H1 (cell line): ENCODE data around the gene CYGB.

Experiments
- ASH2L ChIP-seq: fragments of 200-600, 300-600 bp; sonication (generic); IDR thresholded peaks from one replicate; pipeline ENCODE4 v1.7.1; 2017; ENCODE audit warnings: low read length
- CEBPB ChIP-seq: IDR thresholded peaks from 2 replicates; pipeline ENCODE4 v1.6.1; 2012; ENCODE audit warnings: low read depth, low read length
- CREB1 ChIP-seq: IDR thresholded peaks from 2 replicates; pipeline ENCODE4 v1.6.1; 2012; ENCODE audit warnings: inconsistent platforms
- POLR2A ChIP-seq, 2 experiments: IDR thresholded peaks; 1 replicate in 1 of 2; 2 replicates in 1 of 2; pipeline ENCODE4 v1.6.1; 2011; ENCODE audit warnings: low read depth in 2 of 2, low read length in 2 of 2, mild to moderate bottlenecking in 2 of 2; ENCODE audit errors: control extremely low read depth in 1 of 2
- RFX5 ChIP-seq: IDR thresholded peaks from 2 replicates; pipeline ENCODE4 v1.6.1; 2011; ENCODE audit warnings: low read depth, low read length, improper control_type of control experiment, borderline replicate concordance
- RNF2 ChIP-seq: fragments of 200-900, 300-1000 bp; sonication (generic); IDR thresholded peaks from 2 replicates; pipeline ENCODE4 v1.7.1; 2016; ENCODE audit warnings: borderline replicate concordance, low read depth, mild to moderate bottlenecking, antibody characterized with exemption, low read length; ENCODE audit not compliant: poor library complexity, severe bottlenecking; ENCODE audit errors: missing control alignments
- SP4 ChIP-seq: IDR thresholded peaks from 2 replicates; pipeline ENCODE4 v1.6.1; 2012; ENCODE audit warnings: low read length, inconsistent platforms
- SUZ12 ChIP-seq: fragments of 200-600 bp; sonication (generic); IDR thresholded peaks from 2 replicates; pipeline ENCODE4 v1.6.1; 2012; ENCODE audit warnings: mild to moderate bottlenecking, inconsistent platforms, low read length, moderate library complexity, mixed read lengths
- TCF12 ChIP-seq: IDR thresholded peaks from 2 replicates; pipeline ENCODE4 v1.6.1; 2011; ENCODE audit warnings: low read depth, mild to moderate bottlenecking, low read length
- TEAD4 ChIP-seq: IDR thresholded peaks from 2 replicates; pipeline ENCODE4 v1.6.1; 2012; ENCODE audit warnings: low read depth, low read length, inconsistent platforms, mixed read lengths
- YY1 ChIP-seq: IDR thresholded peaks from 2 replicates; pipeline ENCODE4 v1.6.1; 2011; ENCODE audit warnings: low read depth, mild to moderate bottlenecking, low read length
- TF ChIP-seq, protein P1 (sequence below), 3 experiments: IDR thresholded peaks; 1 replicate in 2 of 3; 2 replicates in 1 of 3; pipeline versions ENCODE4 v1.5.1 to v1.6.1; 2011; ENCODE audit warnings: low read length in 3 of 3, mild to moderate bottlenecking in 3 of 3, inconsistent platforms in 2 of 3, low read depth in 1 of 3, moderate library complexity in 1 of 3; ENCODE audit not compliant: insufficient read depth in 1 of 3; ENCODE audit errors: control extremely low read depth in 1 of 3
- TF ChIP-seq, protein P2 (sequence below): fragments of 300-600 bp; sonication (generic); IDR thresholded peaks from 2 replicates; pipeline ENCODE4 v1.7.1; 2012; ENCODE audit warnings: low read length, moderate library complexity, mild to moderate bottlenecking, inconsistent platforms; ENCODE audit not compliant: insufficient replicate concordance
- TF ChIP-seq, protein P3 (sequence below): IDR thresholded peaks from 2 replicates; pipeline ENCODE4 v1.6.1; 2012; ENCODE audit warnings: inconsistent platforms

DNA sequence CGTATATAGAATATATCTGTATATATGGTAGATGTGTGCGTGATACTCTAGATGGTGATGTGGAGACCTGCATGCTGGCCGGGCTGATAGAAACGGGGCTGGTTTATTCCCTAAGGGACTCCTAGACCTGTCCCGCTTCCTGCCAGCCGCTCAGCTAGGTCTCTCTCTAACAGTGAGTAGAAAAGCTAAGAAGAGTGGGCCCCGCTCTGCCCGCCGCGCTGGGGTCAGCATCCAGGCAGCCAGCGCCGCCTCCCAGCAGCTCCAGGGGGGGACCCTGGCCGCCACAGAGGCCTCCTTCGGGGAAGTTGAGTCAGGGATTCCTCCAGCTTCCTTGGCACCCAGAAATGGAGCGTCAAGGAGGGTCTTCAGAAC, 9.4 kb downstream of the CYGB start:
- TF ChIP-seq, protein P1, sequence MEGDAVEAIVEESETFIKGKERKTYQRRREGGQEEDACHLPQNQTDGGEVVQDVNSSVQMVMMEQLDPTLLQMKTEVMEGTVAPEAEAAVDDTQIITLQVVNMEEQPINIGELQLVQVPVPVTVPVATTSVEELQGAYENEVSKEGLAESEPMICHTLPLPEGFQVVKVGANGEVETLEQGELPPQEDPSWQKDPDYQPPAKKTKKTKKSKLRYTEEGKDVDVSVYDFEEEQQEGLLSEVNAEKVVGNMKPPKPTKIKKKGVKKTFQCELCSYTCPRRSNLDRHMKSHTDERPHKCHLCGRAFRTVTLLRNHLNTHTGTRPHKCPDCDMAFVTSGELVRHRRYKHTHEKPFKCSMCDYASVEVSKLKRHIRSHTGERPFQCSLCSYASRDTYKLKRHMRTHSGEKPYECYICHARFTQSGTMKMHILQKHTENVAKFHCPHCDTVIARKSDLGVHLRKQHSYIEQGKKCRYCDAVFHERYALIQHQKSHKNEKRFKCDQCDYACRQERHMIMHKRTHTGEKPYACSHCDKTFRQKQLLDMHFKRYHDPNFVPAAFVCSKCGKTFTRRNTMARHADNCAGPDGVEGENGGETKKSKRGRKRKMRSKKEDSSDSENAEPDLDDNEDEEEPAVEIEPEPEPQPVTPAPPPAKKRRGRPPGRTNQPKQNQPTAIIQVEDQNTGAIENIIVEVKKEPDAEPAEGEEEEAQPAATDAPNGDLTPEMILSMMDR (IDR thresholded peaks at IDR 0.05; ENCODE audit: control extremely low read depth in 1 of 3, insufficient read depth in 1 of 3, low read depth in 1 of 3, low read length in 3 of 3), result no peak
- TF ChIP-seq TCF12, result no peak
- TF ChIP-seq RFX5, result no peak
- TF ChIP-seq TEAD4, result no peak
- no peak for TF ChIP-seq SUZ12
- no peak for TF ChIP-seq RNF2
- TF ChIP-seq POLR2A (IDR thresholded peaks at IDR 0.05; ENCODE audit: control extremely low read depth in 1 of 2, low read depth in 2 of 2, low read length in 2 of 2), result no peak
- no peak for TF ChIP-seq CEBPB
- TF ChIP-seq ASH2L, result no peak
- TF ChIP-seq, protein P2, sequence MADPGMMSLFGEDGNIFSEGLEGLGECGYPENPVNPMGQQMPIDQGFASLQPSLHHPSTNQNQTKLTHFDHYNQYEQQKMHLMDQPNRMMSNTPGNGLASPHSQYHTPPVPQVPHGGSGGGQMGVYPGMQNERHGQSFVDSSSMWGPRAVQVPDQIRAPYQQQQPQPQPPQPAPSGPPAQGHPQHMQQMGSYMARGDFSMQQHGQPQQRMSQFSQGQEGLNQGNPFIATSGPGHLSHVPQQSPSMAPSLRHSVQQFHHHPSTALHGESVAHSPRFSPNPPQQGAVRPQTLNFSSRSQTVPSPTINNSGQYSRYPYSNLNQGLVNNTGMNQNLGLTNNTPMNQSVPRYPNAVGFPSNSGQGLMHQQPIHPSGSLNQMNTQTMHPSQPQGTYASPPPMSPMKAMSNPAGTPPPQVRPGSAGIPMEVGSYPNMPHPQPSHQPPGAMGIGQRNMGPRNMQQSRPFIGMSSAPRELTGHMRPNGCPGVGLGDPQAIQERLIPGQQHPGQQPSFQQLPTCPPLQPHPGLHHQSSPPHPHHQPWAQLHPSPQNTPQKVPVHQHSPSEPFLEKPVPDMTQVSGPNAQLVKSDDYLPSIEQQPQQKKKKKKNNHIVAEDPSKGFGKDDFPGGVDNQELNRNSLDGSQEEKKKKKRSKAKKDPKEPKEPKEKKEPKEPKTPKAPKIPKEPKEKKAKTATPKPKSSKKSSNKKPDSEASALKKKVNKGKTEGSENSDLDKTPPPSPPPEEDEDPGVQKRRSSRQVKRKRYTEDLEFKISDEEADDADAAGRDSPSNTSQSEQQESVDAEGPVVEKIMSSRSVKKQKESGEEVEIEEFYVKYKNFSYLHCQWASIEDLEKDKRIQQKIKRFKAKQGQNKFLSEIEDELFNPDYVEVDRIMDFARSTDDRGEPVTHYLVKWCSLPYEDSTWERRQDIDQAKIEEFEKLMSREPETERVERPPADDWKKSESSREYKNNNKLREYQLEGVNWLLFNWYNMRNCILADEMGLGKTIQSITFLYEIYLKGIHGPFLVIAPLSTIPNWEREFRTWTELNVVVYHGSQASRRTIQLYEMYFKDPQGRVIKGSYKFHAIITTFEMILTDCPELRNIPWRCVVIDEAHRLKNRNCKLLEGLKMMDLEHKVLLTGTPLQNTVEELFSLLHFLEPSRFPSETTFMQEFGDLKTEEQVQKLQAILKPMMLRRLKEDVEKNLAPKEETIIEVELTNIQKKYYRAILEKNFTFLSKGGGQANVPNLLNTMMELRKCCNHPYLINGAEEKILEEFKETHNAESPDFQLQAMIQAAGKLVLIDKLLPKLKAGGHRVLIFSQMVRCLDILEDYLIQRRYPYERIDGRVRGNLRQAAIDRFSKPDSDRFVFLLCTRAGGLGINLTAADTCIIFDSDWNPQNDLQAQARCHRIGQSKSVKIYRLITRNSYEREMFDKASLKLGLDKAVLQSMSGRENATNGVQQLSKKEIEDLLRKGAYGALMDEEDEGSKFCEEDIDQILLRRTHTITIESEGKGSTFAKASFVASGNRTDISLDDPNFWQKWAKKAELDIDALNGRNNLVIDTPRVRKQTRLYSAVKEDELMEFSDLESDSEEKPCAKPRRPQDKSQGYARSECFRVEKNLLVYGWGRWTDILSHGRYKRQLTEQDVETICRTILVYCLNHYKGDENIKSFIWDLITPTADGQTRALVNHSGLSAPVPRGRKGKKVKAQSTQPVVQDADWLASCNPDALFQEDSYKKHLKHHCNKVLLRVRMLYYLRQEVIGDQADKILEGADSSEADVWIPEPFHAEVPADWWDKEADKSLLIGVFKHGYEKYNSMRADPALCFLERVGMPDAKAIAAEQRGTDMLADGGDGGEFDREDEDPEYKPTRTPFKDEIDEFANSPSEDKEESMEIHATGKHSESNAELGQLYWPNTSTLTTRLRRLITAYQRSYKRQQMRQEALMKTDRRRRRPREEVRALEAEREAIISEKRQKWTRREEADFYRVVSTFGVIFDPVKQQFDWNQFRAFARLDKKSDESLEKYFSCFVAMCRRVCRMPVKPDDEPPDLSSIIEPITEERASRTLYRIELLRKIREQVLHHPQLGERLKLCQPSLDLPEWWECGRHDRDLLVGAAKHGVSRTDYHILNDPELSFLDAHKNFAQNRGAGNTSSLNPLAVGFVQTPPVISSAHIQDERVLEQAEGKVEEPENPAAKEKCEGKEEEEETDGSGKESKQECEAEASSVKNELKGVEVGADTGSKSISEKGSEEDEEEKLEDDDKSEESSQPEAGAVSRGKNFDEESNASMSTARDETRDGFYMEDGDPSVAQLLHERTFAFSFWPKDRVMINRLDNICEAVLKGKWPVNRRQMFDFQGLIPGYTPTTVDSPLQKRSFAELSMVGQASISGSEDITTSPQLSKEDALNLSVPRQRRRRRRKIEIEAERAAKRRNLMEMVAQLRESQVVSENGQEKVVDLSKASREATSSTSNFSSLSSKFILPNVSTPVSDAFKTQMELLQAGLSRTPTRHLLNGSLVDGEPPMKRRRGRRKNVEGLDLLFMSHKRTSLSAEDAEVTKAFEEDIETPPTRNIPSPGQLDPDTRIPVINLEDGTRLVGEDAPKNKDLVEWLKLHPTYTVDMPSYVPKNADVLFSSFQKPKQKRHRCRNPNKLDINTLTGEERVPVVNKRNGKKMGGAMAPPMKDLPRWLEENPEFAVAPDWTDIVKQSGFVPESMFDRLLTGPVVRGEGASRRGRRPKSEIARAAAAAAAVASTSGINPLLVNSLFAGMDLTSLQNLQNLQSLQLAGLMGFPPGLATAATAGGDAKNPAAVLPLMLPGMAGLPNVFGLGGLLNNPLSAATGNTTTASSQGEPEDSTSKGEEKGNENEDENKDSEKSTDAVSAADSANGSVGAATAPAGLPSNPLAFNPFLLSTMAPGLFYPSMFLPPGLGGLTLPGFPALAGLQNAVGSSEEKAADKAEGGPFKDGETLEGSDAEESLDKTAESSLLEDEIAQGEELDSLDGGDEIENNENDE, result no peak
- TF ChIP-seq CREB1, result no peak
- TF ChIP-seq, protein P3, sequence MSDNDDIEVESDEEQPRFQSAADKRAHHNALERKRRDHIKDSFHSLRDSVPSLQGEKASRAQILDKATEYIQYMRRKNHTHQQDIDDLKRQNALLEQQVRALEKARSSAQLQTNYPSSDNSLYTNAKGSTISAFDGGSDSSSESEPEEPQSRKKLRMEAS, result no peak
- no peak for TF ChIP-seq SP4
- TF ChIP-seq YY1, result no peak
